GM12878 (cell line): ENCODE data around the gene ZNF333.
"Not testable (repeated sequence)": the region's sequence is repeated elsewhere in the genome, so short reads cannot be mapped to it uniquely, and the experiment has no call there.

Experiments used
- CTCF ChIP-seq, 3 experiments: IDR thresholded peaks in 2 of 3; conservative IDR thresholded peaks in 1 of 3; 2 replicates each; pipeline ENCODE4 v1.5.1; 2011; ENCODE audit warnings: low read depth in 3 of 3, low read length in 3 of 3, mild to moderate bottlenecking in 3 of 3, control low read depth in 2 of 3, moderate library complexity in 2 of 3, inconsistent platforms in 1 of 3, mixed read lengths in 1 of 3; ENCODE audit not compliant: control insufficient read depth in 2 of 3, insufficient read depth in 1 of 3; ENCODE audit errors: extremely low read depth in 1 of 3
- POLR2A ChIP-seq: IDR thresholded peaks from 2 replicates; pipeline ENCODE4 v1.6.1; 2011; ENCODE audit warnings: low read depth, mild to moderate bottlenecking, low read length
- POLR2AphosphoS5 ChIP-seq: IDR thresholded peaks from 2 replicates; pipeline ENCODE4 v1.6.1; 2011; ENCODE audit warnings: mild to moderate bottlenecking, low read length, inconsistent platforms
- ZNF384 ChIP-seq: IDR thresholded peaks from 2 replicates; pipeline ENCODE4 v1.6.1; 2012; ENCODE audit warnings: low read depth, mild to moderate bottlenecking, low read length, improper control_type of control experiment, borderline replicate concordance
- ZNF592 ChIP-seq: fragments of 450-650 bp; IDR thresholded peaks from 2 replicates; pipeline ENCODE4 v1.6.1; 2017; ENCODE audit warnings: mild to moderate bottlenecking, moderate library complexity

GRCh38 chr19:14781713-14782536 is 92.1 kb downstream of the ZNF333 start:
- TF ChIP-seq CTCF (IDR thresholded peaks at IDR 0.05 in 2 of 3, conservative IDR thresholded peaks at IDR 0.05 in 1 of 3; ENCODE audit: control insufficient read depth in 2 of 3, extremely low read depth in 1 of 3, insufficient read depth in 1 of 3, low read depth in 3 of 3, low read length in 3 of 3); POLR2AphosphoS5; ZNF592; POLR2A; ZNF384: not testable (repeated sequence)
